ENCODE results near the gene ZNRD2.
"Not testable (repeated sequence)": the region's sequence is repeated elsewhere in the genome, so short reads cannot be mapped to it uniquely, and the experiment has no call there.

Gene ZNRD2, protein sequence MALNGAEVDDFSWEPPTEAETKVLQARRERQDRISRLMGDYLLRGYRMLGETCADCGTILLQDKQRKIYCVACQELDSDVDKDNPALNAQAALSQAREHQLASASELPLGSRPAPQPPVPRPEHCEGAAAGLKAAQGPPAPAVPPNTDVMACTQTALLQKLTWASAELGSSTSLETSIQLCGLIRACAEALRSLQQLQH

DNA sequence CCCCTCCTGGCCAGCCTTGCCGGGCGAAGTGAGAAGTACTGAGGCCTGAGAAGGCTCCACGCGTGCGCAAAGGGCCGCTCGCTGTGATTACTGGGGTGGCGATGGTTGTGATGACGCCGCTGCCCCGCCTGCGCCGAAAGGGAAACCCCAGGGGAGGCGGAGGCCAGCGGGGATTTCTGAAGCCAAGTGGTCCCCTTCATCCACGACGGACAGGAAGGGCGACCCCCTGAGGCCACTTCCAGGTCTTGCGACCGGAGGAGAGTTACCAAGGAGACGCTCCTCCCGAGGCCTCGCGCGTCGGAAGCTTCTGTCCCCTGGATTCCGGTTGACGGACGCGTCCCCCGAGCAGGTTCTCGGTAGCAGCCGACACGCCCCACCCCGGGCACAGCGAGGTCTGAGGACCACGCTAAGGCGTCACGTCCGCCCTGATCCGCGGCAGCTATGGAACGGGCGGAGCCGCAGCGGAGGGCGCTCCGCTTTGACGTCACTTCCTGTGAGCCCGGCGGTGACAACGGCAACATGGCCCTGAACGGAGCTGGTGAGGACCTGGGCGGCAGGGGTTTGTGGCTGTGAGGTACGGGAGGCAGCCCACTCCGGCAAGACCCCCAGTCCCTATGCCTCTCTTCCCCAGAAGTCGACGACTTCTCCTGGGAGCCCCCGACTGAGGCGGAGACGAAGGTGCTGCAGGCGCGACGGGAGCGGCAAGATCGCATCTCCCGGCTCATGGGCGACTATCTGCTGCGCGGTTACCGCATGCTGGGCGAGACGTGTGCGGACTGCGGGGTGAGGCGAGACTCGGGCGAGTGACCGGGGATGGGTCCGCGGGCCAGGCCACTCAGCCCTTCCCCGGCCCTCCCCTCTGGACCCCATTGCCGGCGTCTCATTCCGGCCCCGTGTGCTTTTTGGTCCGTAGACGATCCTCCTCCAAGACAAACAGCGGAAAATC, at the start of gene ZNRD2:
Gene ZNRD2, plus strand, starts transcription at position 505 of the 946 bp plus-strand sequence. Its CDS starts 15 bp downstream, at position 520.
- DNase-seq: peak; percentile 98

DNA sequence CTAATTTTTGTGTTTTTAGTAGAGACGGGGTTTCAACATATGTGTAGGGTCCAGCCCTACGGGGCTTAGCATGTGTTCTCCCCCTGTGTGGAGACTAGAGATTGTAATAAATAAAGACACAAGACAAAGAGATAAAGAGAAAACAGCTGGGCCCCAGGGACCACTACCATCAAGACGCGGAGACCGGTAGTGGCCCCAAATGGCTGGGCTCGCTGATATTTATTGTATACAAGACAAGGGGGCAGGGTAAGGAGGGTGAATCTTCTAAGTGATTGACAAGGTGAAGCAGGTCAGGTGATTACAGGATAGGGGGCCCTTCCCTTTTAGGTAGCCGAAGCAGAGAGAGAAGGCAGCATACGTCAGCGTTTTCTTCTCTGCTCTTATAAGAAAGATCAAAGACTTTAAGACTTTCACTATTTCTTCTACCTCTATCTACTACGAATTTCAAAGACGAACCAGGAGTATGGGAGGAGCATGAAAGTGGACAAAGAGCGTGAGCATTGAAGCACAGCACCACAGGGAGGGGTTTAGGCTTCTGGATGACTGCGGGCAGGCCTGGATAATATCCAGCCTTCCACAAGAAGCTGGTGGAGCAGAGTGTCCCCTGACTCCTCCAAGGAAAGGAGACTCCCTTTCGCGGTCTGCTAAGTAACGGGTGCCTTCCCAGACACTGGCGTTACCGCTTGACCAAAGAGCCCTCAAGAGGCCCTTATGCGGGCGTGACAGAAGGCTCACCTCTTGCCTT, 48.3 kb upstream of the ZNRD2 start:
- not testable (repeated sequence) for DNase-seq

DNA sequence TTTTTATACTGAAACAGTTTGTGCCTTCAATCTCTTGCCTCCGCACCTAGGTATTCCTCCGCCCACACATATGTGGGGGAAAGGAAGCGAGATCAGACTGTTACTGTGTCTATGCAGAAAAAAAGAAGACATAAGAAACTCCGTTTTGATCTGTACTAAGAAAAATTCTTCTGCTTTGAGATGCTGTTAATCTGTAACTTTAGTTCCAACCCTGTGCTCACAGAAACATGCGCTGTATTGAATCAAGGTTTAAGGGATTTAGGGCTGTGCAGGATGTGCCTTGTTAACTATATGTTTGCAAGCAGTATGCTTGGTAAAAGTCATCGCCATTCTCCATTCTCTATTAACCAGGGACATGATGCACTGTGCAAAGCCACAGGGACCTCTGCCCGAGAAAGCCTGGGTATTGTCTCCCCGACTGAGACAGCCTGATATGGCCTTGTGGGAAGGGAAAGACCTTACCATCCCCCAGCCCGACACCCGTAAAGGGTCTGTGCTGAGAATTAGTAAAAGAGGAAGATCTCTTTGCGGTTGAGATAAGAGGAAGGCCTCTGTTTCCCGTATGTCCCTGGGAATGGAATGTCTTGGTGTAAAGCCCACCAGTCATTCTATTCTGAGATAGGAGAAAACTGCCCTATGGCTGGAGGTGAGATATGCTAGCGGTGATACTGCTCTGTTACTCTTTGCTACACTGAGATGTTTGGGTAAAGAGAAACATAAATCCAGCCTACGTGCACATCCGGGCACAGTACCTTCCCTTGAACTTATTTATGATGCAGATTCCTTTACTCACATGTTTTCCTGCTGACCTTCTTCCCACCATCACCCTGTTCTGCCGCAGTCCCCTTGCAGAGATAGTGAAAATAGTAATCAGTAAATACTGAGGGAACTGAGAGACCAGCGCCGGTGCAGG, 47.3 kb upstream of the ZNRD2 start:
- DNase-seq: not testable (repeated sequence)

DNA sequence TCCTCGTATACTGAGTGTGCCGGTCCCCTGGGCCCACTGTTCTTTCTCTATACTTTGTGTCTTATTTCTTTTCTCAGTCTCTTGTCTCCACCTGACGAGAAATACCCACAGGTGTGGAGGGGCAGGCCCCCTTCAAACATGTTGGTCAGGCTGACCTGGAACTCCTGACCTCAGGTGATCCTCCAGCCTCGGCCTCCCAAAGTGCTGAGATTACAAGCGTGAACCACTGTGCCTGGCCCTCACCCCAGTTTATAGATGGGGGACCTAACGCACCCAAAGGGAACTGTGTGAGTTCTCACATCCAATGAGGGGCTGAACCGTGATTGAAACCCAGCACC, 46.7 kb upstream of the ZNRD2 start:
- DNase-seq: not testable (repeated sequence)

DNA sequence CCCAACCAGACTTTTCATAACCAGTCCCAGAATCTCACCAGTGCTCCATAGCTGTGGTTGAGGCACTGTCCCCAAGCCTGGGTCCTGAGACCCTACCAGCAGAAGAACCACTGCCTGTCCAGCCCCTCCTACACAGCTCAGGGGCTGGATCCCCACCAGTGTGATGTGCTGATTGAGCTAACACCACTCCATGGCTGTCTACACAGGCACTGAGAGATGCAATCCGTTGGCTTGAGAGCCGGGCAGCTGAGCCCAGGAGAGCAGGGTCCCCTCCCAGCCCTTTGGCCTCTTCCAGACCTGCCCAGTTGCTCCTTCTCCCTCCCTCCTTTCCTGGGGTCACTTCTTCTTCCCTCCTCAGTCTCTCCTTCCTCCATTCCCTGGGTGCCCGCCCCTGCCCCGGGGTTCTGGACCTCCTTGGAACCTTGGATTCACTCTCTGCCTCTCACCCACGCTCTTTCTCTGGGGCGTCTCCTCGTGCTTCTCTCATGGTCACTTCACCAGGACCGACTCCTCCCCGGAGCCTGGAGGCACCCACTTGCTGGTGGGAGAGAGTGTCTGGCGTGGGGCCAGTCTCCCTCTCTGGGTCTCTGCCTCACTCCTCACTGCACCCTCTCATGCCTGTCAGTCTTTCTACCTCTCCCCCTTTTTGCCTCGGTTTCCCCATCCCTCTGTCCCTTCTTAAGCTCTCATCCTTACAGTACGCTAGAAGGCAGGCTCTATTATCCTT, 46.1 kb upstream of the ZNRD2 start:
- no peak for DNase-seq

DNA sequence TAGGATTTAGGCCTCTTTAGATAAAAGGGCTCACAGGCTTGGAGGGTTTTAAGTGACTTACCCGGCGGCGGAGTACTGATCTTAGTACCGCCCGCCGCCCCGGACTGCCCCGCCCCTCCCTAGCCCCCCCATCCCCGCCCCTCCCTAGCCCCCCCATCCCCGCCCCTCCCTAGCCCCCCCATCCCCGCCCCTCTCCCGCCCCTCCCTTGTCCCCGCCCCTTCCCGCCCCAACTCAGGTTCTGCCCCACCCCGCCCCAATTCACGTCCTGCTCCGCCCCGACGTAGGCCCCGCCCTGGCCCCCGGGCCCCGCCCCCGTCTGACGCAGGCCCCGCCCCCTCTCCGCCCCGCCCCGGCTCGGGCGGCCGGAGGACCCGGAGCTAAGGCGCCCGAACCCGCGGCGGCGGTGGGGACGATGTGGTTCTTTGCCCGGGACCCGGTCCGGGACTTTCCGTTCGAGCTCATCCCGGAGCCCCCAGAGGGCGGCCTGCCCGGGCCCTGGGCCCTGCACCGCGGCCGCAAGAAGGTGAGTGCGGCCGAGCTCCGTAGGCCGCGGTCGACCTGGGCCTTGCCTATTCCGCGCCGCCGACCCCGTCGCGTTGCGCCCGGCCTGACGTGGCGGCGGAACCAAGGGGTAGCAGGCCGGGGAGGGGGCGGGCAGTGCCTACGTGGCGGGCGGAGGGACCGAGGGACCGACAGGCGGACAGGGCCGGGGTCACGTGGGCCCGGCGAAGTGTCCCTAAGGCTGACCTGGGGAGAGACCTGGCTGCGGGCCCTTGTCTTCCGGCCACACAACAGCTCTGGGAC, 45.3 kb upstream of the ZNRD2 start, which contains the start of gene SCYL1:
Gene SCYL1, plus strand, starts transcription at position 343 of the 805 bp plus-strand sequence. Its CDS starts 71 bp downstream, at position 414.
- peak; percentile 91 for DNase-seq

DNA sequence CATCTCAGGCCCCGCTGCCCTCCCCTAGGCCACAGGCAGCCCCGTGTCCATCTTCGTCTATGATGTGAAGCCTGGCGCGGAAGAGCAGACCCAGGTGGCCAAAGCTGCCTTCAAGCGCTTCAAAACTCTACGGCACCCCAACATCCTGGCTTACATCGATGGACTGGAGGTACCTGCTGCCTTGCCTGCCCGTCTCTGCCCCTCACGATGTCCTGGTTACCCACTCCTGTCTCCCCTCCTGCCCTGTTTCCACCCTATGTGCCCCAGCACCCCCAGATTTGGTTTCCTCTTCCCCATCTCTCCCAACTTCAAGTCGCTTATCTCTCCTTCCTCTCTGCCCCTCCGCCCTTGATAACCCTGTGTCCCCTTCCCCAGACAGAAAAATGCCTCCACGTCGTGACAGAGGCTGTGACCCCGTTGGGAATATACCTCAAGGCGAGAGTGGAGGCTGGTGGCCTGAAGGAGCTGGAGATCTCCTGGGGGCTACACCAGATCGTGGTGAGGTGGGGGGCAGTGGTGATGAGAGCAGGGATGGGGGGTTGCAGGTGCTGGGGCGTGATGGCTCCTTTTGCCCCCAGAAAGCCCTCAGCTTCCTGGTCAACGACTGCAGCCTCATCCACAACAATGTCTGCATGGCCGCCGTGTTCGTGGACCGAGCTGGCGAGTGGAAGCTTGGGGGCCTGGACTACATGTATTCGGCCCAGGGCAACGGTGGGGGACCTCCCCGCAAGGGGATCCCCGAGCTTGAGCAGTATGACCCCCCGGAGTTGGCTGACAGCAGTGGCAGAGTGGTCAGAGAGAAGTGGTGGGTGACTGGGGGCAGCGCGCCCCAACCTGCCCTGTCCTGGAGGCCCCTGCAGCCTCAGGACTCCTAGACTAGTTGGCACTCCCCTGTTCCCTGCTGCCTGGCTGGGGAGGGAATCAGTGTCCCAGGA, 44.5 kb upstream of the ZNRD2 start:
- no peak for DNase-seq

DNA sequence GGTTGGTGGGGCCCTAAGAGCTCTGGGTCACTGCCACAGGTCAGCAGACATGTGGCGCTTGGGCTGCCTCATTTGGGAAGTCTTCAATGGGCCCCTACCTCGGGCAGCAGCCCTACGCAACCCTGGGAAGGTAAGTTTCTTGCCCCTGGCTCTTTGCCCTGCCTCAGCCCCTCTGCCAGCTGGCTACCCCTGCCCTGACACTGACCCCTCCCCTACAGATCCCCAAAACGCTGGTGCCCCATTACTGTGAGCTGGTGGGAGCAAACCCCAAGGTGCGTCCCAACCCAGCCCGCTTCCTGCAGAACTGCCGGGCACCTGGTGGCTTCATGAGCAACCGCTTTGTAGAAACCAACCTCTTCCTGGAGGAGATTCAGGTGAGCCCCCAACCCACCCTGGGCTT, 43.5 kb upstream of the ZNRD2 start:
- DNase-seq: no peak

DNA sequence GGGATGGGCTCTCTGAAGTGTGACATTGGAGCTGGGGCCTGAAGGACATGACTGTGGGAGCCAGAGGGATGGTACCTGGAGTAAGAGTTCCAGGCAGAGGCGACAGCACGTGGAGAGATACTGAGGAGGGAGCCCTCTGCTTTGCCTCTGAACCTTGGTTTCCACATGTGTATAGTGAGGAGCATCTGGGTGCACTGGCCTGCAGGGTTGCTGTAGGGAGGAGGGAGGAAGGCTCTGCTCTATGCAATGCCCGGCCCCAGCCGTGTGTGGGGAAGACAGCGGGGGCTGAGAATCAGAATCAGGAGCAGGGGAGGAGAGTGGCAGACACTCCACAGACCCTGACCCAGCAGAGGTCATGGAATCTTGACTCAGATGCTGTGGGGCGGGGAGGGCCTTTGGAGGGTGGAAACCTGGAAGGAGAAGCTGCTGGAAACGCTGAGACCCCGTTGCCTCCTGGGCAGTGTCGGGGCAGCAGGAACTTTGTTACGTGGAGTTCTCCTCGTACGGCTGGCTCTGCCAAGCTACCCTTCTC, 41.4 kb upstream of the ZNRD2 start:
- no peak for DNase-seq

DNA sequence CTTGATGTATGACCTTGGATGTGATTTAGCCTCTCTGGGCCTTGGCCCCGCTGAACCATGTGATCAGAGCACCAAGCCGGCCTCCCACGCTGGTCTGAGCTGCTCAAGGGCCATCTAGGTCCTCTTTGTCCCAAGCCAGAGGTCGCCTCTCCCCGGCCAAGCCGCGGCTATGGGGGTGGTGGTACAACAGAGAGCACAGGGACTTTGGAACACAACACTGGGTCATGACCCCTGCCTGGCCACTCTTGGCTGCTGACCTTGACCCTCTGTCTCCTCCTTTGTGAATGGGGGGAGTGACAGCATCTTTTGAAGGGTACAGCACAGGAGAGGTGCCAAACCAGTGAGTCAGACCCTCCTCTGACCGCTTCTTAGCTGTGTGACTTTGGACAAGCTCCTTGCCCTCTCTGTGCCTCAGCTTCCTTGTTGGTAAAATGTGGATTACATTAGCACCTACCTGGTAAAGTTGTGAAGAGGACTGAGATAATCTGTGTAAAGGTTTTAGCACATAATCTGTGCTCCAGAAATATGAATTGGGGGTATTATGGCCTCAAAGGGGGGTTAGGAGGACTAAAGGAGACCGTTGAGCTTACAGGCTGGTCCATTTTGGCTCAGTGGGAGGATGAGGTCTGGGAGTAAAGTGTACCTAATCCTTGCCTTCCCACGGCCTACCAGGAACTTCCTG, 40.7 kb upstream of the ZNRD2 start:
- DNase-seq: no peak

DNA sequence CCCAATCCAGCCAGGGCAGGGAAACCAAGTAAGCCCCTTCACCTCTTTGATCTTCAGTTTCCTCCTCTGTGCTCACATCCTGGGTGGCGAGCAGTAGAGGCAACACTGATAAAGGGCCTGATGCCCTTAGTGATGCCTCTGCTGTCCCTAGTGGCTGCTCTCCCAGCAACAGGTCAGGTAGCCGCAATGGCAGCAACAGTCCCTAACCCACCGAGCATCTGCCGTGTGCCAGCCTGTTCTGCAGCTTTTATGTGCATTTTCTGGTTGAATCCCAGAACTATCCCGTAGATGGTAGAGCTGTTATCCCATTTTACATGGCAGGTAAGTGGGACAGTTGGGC, 40.1 kb upstream of the ZNRD2 start:
- DNase-seq: no peak

DNA sequence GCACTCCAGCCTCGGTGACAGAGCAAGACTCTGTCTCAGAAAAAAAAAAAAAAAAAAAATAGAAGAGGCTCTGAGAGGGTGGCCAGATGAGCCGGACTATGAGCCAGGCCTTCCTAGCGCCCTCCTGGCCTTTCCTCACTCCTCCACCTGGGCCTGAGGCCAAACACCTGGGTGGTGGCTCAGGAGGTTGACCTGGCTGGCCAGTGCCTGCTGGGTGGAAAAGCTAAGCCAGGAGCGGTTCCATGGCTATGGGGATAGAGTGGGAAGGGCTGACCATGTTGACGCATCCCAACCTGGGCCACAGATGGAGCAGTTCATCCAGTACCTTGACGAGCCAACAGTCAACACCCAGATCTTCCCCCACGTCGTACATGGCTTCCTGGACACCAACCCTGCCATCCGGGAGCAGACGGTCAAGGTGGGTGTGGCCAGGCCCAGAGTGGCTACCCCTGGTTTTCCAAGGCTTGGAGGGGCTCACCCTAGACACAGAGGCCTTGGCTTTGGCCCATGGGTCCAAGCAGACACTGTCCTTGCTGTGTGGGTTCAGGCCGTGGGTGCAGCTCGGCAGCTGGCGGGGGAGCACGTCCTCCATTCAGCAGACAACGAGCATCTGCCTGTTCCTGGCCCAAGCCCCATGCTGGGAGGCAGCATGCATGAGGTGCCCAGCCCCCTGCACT, 37.8 kb upstream of the ZNRD2 start:
- DNase-seq: no peak

DNA sequence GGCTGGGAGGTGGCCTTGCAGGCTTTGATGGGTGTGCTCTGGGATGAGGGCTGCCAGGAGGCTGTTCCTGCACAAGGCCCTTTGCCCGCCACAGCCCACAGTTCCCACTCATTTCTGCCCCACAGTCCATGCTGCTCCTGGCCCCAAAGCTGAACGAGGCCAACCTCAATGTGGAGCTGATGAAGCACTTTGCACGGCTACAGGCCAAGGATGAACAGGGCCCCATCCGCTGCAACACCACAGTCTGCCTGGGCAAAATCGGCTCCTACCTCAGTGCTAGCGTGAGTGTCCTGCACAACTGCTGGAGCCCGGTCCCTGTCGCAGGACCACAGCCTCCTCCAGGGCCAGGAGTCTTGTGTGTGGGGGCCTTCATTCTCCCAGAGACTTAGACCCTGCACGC, 35.2 kb upstream of the ZNRD2 start:
- DNase-seq: no peak

DNA sequence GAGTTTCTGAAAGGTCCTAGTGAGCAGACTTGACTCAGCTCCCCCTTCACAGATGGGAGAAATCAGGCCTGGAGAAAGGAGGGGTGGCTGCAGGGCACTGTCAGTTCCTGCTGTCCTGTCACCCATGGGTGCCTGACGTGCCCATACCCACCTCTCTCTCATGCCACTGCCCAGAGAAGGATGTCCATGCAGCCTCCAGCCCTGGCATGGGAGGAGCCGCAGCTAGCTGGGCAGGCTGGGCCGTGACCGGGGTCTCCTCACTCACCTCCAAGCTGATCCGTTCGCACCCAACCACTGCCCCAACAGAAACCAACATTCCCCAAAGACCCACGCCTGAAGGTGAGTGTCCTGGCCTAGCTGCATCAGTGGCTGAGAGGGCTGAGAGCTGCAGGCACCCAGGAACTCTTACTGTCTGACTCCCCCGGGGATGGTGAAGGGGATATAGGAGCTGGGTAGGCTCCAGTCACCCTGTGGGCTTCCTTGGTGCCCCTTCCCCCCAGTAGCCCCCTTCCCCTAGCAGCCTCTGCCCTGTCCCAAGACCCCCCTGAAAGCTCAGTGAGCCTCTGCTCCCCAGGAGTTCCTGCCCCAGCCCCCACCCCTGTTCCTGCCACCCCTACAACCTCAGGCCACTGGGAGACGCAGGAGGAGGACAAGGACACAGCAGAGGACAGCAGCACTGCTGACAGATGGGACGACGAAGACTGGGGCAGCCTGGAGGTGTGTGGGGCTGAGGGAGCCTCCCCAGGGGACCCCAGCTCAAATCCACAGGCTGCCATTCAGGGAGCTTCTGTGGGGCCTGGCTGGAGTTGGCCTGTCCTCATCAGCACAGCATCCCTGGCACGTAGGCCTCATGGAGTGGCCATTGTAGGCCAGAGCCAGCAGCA, 33.6 kb upstream of the ZNRD2 start:
- no peak for DNase-seq

DNA sequence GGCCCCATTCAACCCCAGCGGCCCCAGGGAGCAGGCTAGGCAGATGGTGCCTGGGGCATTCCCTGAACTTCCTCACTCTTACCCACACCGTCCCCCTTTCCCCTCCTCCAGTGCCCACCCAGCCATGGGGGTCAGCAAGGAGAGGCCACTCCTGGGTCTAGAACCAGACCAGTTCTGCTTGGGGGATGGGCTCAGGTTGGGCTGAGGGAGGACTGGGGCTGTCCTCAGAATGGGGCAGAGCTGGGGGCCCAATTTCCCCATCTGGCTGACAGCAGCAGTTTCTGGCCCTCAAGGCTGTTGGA, 33.0 kb upstream of the ZNRD2 start:
- DNase-seq: no peak

DNA sequence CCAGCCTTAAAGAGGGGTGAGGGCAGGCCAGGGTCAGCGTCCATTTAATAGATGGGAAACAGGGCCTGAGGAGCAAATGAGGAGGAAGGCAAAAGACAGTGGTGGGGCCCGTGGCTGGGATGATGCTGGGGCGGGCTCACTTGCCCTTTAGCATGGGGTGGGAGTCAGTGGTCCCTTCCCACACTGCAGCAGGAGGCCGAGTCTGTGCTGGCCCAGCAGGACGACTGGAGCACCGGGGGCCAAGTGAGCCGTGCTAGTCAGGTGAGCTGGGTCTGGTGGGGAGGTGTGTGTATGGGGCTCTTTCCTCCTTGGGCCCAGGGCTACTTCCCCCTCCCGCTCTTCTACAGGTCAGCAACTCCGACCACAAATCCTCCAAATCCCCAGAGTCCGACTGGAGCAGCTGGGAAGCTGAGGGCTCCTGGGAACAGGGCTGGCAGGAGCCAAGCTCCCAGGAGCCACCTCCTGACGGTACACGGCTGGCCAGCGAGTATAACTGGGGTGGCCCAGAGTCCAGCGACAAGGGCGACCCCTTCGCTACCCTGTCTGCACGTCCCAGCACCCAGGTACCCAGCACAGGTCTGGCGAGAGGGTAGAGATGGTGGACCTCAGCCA, 32.6 kb upstream of the ZNRD2 start:
- DNase-seq: no peak
